ENCODE measurements around the gene FOXRED2.

GRCh38 chr22:36528341-36528740, 21.5 kb upstream of the FOXRED2 start:
- no peak for TF ChIP-seq POLR2A (IDR thresholded peaks at IDR 0.05; ENCODE audit: control extremely low read depth in 1 of 2, low read depth in 2 of 2, low read length in 2 of 2)
- TF ChIP-seq EGR1 (IDR thresholded peaks at IDR 0.05; ENCODE audit: borderline replicate concordance, low read depth, low read length), result no peak
- TF ChIP-seq BRCA1 (IDR thresholded peaks at IDR 0.05; ENCODE audit: low read depth, low read length), result no peak
- no peak for TF ChIP-seq SP2 (IDR thresholded peaks at IDR 0.05; ENCODE audit: low read length)
- TF ChIP-seq TCF12 (IDR thresholded peaks at IDR 0.05; ENCODE audit: low read depth, low read length), result no peak
- TF ChIP-seq PHF8 (conservative IDR thresholded peaks at IDR 0.05; ENCODE audit: low read depth, low read length), result no peak
- TF ChIP-seq, protein P1, sequence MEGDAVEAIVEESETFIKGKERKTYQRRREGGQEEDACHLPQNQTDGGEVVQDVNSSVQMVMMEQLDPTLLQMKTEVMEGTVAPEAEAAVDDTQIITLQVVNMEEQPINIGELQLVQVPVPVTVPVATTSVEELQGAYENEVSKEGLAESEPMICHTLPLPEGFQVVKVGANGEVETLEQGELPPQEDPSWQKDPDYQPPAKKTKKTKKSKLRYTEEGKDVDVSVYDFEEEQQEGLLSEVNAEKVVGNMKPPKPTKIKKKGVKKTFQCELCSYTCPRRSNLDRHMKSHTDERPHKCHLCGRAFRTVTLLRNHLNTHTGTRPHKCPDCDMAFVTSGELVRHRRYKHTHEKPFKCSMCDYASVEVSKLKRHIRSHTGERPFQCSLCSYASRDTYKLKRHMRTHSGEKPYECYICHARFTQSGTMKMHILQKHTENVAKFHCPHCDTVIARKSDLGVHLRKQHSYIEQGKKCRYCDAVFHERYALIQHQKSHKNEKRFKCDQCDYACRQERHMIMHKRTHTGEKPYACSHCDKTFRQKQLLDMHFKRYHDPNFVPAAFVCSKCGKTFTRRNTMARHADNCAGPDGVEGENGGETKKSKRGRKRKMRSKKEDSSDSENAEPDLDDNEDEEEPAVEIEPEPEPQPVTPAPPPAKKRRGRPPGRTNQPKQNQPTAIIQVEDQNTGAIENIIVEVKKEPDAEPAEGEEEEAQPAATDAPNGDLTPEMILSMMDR (IDR thresholded peaks at IDR 0.05; ENCODE audit: control extremely low read depth in 1 of 3, insufficient read depth in 1 of 3, low read depth in 1 of 3, low read length in 3 of 3), result no peak
- no peak for TF ChIP-seq RFX5 (IDR thresholded peaks at IDR 0.05; ENCODE audit: borderline replicate concordance, low read depth, low read length)
- TF ChIP-seq JUN (IDR thresholded peaks at IDR 0.05; ENCODE audit: low read depth, low read length), result no peak
- TF ChIP-seq POLR2AphosphoS5 (IDR thresholded peaks at IDR 0.05; ENCODE audit: low read depth, low read length), result no peak
